ENCODE measurements around the gene AHNAK.
"Not testable (repeated sequence)": the region's sequence is repeated elsewhere in the genome, so short reads cannot be mapped to it uniquely, and the experiment has no call there.

AHNAK gene

DNA sequence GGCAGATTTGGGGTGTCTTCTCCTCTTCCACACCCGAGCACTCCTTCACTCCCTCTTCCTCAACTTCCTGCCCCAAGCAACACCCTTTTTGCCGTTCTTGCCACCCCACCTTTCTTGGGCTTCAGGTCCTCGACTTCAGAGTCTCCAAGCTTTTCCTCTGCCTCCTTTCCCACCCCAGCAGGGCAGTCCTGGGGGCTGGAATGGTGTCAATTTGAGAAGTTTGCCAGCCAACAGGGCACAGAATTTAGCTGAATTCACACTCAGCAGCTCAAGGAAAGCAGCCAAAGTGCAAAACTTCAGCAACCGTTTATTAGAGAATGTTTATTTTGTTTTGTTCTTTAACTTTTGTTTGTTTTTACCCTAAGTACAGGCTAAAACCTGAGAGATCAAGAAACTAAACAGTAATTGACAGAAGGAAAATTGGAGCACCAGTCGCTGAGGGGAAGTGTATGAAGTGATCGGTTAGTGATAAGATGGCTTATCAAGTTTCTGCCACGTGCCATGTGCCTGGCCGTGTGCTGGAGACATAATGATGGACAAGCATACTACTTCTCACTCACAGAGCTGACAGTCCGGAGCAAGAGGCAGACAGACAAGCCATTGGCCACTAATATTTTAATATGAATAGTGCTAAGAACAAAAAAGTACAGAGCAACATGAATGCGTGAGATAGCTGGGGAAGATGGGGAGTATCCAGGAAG, 44.4 kb downstream of the AHNAK start:
- TF ChIP-seq, protein P1, sequence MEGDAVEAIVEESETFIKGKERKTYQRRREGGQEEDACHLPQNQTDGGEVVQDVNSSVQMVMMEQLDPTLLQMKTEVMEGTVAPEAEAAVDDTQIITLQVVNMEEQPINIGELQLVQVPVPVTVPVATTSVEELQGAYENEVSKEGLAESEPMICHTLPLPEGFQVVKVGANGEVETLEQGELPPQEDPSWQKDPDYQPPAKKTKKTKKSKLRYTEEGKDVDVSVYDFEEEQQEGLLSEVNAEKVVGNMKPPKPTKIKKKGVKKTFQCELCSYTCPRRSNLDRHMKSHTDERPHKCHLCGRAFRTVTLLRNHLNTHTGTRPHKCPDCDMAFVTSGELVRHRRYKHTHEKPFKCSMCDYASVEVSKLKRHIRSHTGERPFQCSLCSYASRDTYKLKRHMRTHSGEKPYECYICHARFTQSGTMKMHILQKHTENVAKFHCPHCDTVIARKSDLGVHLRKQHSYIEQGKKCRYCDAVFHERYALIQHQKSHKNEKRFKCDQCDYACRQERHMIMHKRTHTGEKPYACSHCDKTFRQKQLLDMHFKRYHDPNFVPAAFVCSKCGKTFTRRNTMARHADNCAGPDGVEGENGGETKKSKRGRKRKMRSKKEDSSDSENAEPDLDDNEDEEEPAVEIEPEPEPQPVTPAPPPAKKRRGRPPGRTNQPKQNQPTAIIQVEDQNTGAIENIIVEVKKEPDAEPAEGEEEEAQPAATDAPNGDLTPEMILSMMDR (IDR thresholded peaks at IDR 0.05; ENCODE audit: control insufficient read depth, extremely low read depth, insufficient read depth): no peak
- H3K4me3 ChIP-seq (ENCODE audit: low read depth, low read length): no peak overlapping the region

DNA sequence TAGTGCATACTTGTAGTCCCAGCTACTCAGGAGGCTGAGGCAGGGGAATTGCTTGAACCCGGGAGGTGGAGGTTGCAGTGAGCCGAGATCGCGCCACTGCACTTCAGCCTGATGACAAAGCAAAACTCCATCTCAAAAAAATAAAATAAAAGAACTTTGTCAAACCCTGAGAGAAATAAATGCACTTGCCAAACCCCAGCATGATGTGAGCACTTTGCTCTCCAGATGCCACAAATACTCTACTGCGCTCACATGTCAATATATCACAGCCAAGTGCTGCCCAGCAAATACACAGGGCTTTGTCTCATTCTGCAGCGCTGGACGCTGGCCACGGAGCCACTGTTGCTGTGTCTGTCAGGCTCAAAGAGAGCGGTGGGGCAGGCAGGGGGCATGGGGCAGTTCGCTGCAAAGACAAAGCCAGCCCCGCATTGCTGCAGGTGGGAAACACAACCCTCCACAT, 45.1 kb downstream of the AHNAK start:
- peak; percentile 30 for DNase-seq (ENCODE audit: low read depth)
- H3K4me3 ChIP-seq (ENCODE audit: low read depth, low read length): no peak overlapping the region
- TF ChIP-seq, protein P1 (IDR thresholded peaks at IDR 0.05; ENCODE audit: control insufficient read depth, extremely low read depth, insufficient read depth): no peak

More for the DNA sequence above, 44.4 kb downstream of the AHNAK start:
- no peak for DNase-seq (ENCODE audit: low read depth)

DNA sequence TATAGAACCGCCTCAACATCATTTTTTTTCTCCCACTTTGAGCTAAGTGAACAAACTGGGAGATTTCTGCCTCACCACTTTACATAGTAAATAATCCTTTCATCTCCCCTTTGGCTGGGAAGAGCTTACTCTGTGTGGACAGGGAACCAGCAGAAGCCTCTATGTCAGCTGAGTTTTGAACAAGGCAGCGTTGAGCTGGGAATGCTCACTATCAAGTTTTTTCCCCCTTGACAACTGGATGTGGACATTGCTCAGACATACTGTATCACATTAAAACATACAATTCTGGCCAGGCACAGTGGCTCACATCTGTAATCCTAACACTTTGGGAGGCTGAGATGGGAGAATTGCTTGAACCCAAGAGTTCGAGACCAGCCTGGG, 46.0 kb downstream of the AHNAK start:
- H3K4me3 ChIP-seq (ENCODE audit: low read depth, low read length): no peak overlapping the region
- TF ChIP-seq, protein P1 (IDR thresholded peaks at IDR 0.05; ENCODE audit: control insufficient read depth, extremely low read depth, insufficient read depth): no peak
- no peak for DNase-seq (ENCODE audit: low read depth)

DNA sequence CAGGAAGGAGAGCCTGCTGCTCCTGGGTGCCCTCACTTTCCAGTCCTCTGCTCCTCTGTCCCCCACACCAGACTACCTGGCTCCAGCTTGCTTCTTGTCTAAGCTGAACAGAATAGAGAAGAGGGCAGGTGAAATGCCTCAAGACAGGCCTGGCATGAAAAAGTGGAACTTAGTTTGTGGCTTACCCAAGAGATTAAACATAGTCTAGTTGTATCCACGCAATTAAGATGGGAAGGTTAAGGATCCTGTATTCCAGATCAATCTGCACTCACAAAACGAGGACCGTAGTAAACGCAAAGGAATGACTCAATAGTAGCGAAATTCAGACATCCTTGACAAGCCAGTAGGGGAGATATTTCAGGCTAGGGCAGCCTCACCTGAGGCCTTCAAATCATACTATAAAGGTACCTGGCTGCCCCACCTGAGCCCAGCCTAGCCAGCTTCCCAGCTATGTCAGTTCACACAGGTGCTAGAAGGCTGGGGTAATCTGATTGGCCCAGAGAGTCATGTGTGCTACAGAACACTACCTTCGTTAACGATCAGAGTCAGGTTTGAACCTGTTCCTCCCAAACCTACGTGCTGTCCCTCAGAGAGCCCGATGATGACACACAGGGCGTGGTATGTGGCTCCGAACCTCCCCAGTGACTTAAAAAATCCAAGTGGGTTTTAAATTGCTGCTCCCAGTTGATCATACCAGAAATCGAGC, 46.5 kb downstream of the AHNAK start:
- TF ChIP-seq, protein P1 (IDR thresholded peaks at IDR 0.05; ENCODE audit: control insufficient read depth, extremely low read depth, insufficient read depth): no peak
- no peak overlapping the region for H3K4me3 ChIP-seq (ENCODE audit: low read depth, low read length)
- DNase-seq (ENCODE audit: low read depth): no peak

DNA sequence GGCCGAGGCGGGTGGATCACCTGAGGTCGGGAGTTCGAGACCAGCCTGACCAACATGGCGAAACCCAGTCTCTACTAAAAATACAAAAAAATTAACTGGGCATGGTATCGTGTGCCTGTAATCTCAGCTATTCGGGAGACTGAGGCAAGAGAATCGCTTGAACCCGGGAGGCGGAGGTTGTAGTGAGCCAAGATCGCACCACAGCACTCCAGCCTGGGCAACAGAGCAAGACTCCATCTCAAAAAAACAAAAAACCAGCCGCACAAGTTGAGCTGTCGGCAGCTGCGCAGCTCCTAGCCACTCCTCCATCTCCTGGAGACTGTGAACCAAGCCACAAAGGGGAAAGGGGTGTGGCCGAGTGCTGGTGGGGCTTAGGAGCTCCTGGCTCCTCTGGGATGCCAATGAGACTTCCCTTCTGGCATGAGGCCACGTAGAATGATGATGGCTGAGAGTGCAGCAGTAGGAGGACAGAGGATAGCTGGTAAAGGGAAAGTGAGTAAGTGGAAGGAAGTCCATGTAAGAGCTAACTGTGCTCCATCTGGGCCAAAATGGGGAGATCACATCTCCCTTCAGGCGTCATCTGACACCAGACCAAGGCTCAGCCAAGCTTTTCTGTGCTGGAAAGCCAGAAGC, 47.2 kb downstream of the AHNAK start:
- DNase-seq (ENCODE audit: low read depth); H3K4me3 ChIP-seq (ENCODE audit: low read depth, low read length): not testable (repeated sequence)

DNA sequence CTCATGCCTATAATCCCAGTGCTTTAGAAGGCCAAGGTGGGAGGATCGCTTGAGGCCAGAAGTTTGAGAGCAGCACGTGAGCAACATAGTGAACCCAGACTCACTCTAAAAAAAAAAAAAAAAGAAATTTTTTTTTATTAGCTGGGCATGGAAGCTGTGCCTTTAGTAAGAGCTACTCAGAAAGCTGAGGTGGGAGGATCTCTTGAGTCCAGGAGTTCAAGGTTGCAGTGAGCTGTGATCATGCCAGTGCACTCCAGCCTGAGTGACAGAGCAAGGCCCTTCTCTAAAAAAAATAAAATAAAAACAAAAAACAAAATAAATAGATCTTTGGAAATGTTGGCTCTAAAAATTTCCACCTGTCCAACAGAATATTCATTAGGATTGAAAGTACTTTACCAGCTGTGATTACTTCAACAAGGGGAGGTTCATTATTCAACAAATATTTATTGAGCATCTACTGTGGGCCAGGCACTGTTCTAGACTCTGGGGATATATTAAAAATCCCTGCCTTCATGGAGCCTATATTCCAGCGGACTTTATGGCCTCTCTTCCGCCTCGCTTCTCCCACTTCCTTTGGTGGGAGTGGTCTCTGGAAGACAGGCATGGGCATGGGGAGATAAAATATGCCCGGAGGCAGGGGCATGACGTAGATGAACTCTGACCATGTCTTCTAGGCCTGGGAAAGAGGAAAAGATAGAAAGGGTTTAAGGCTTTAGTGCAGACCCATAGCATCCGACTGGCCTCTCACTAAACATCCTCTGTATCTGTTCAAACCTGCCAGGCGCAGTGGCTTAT, 47.9 kb downstream of the AHNAK start:
- no peak for DNase-seq (ENCODE audit: low read depth)
- TF ChIP-seq, protein P1 (IDR thresholded peaks at IDR 0.05; ENCODE audit: control insufficient read depth, extremely low read depth, insufficient read depth): no peak
- H3K4me3 ChIP-seq (ENCODE audit: low read depth, low read length): no peak overlapping the region

DNA sequence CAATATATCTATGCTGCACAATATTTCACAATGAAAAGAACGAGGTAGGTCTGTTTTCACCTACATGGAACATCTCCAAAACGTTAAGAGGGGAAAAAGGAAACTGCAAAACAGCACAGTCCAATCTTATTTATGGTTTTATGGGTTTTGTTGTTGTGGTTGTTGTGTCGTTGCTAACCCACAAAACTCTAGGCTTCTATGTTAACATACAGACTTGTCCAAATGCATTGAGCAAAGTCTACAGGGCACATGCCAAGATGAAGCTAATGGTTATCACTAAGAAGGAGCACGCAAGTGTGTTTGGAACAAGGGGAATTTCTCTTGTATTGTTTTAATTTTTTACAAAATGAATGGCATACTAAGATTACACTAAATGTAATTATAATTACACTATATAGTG, 48.6 kb downstream of the AHNAK start:
- no peak for DNase-seq (ENCODE audit: low read depth)
- no peak overlapping the region for H3K4me3 ChIP-seq (ENCODE audit: low read depth, low read length)
- TF ChIP-seq, protein P1 (IDR thresholded peaks at IDR 0.05; ENCODE audit: control insufficient read depth, extremely low read depth, insufficient read depth): no peak

All from LNCaP clone FGC (cell line).